GM19372 (cell line): Measurements from ENCODE around the gene STARD3.

Source experiments
- ATAC-seq: cut with Tn5 transposase; IDR thresholded peaks from one replicate; pipeline ENCODE4 v1.9.1; 2021; ENCODE audit warnings: mild to moderate bottlenecking, low read depth, moderate library complexity; ENCODE audit not compliant: unreplicated experiment

The STARD3 gene

DNA sequence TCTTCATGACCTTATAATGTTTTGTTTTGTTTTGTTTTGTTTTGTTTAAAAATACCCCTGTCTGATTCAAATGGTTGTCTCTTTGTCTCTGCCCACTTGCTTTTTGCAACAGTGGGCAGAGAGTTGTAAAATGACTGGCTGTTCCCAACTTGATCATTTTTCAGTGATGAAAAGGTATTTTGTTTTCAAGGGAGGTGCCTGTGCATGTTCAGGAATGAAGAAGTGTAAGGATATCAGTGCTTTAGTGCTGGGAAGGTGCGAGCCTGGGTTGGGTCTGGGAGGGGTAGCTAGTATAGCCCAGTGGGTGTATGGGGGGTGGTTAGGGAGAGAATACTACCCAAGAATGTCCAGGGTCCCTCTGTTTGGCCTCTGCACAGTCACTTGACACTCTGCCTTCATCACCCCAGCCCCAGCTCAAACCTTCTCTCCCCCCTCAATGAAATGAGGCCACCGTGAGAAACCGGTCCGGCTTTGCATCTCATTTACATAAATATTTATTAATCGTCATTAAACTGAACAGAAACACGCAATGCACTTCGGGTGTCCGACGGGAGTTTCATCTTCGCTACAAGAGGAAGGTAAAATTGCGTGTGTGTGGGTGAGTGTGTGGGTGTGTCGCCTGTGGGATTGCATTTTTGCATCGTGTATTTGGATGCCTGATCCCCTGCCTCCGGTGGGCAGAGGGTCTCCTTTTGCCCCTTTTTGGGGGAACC, 33.5 kb upstream of the STARD3 start:
- no peak for ATAC-seq

- no peak for ATAC-seq
These were observed 31.9 kb upstream of the STARD3 start for GRCh38 chr17:39604911-39605491.

- ATAC-seq: no peak
These were observed 31.2 kb upstream of the STARD3 start for GRCh38 chr17:39605492-39606433.

DNA sequence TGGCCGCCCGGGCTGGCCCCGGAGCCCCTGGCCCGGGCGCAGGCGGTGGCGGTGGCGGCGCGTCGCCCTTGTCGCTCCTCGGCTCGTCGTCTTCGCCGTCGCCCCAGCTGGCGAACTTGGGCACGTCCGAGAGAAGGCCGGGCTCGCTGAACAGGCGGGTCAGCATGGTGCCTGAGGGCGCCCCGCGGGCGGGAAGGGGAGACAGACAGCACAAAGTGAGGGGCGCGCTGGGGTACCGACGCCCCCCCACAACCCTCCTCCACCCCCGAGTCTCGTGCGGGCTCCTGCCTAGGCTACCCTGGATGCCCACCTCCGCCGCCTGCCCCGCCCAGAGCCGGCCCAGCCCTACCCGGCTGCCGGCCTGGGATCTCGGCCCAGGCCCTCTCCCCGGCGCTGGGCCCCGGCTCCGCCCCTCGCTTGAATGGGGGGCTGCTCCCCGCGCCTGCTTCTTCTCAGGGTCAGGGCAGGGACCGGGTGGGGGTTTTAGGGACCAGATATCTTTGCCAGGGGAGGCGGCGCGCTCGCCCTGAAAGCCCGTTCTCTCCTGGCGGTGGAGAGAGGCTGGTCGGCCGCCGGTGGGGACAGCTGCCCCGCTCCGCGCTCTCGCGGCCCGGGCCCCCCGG, 30.4 kb upstream of the STARD3 start:
- no peak for ATAC-seq

DNA sequence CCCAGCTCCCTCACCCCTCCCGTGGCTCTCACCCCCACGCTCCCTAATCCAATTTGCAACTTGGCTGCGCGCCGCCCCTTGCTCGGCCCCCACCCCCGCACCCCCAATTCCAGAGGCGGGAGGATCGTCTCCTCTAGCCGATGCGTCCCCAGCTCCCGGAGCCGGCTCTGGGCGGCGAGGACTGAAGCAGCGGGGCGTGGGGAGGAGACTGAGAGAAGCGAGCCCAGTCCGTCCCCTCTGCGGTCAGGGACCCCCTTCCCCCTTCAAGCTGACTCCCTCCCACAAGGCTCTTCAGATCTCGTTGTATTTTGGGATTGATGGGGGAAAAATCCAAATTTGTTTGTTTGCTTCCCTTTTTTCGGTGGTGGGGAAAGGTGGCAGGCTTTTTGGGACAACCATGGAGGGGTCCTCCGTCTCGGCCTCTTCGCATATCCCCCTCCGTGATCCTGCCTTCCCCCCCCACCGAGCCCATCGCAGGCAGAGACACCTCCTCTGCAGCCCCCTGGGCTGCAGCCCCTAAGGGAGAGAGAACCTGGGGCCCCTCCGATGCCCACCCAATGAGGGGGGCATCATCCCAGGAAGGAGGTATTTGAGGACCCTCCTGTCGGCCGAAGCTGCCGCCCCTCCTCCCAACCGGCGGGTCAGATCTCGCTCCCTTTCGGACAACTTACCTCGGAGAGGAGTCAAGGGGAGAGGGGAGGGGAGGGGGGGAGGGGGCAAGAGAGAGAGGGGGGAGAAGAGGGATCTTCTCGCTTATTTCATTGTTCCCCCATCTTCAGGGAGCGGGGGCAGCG, 29.7 kb upstream of the STARD3 start:
- no peak for ATAC-seq

DNA sequence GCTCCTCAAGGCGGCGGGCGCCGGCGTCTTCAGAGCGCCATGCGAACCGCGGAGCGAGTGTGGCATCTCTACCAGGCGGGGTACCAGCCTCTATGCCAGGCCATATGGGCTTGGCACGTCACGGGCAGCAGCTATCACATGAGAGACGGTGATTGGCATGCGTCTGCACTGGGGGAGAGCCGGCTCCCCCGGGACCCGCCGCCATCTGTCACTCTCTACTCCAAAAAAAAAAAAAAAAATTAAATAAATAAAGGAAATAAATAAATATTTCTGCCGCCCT, 29.2 kb upstream of the STARD3 start, which contains the start of gene NEUROD2:
Gene NEUROD2 (minus strand): TSS at position 70 of the 280 bp plus-strand sequence. CDS start 1,321 bp downstream, outside the sequence.
- ATAC-seq: no peak

DNA sequence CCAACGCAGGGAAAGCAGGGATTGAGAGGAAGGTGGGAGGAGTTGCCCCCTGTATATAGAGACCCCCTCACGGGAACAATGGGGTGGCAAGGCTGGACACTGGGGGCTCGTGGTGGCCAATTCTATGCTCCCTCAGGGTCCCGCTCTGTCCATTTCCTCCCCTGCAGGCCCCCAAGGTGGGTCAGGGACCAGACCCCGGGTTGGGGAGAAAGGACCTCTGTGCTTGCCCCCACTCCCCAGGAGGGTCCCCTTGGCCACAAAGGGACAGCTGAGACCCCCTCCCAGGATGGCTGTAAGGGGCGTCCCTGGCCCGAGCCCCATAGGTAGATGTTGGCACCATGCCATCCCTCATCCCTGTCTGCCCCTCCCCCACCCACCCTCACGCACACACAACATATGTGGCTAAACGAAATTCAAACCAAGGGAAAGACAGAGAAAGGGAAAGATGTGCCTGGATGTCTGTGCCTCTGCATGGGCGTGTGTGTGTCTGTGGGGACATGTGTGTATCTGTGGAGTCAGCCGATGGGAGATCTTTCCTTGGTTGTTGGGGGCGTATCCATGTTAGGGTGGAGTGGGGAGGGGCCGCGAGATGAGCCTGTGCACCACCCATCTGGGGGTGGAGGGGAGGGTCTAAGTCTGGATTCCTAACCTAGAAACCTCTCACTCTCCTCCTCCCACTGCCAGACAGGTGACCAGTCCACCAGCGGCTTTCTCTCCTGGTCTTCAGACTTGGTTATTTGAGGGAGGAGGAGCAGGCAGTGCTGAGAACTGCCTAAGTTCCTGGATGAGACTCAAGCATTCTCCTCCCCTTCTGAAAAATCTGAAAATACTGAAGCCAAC, 28.6 kb upstream of the STARD3 start:
- ATAC-seq: no peak

DNA sequence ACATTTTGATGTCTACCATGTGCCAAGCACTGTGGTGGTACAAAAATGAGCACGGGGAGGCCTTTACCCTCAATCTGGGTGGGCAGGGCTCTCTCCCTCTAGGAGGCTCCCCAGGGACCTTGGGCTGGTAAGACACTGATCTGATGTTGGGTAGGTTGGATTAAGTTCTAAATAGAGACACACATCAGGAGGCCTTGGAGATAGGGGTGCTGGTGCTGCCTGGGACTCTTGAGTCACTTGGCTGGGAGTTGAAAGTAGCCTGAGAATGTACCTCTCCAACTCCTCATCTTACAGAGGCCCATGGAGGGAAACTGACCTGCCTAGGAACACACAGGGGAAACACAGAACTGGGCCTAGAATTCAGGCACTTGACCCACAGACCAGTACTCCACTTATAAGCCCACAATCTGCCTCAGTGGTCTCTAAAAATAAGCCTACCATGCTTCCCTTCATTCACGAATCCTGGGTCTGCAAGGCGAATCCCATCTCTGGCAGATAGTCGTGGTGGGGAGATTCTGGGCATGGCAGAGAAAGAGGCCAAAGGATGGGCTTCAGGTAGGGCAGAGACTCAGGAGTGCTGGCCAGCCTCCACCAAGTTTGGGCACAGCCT, 27.4 kb upstream of the STARD3 start:
- no peak for ATAC-seq

DNA sequence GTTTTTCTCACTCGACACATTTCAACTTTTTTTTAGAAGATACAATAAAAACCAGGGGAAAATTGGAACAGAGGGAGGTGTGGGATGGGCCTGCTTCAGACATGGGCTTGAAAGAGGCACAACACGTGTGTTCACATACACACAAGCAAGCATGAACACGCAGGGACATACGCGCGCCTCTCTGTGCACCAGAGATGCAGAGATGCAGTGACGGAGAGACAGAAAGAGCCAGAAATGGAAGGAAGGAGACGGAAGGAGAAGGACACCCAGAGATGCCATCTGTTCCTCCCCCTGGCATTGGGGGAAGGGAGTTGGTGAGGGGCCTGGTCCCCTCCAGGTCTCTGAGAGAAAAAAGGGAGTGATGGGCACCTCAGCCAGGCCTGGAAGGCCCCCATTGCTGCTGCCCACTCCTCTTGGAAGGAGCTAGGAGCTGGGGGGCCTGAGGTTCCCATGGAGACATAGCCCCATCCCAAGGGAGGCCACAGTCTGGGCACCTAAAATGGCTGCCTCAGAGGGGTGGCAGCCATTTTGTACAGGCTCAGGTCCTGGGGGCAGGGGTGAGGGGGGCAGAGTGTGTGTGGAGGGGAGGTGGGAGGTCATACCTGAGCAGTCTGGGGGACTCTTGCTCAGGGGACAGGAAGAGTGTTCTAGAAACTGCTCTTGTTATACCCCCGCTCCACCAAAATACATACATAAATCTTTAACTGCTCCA, 25.4 kb upstream of the STARD3 start:
- ATAC-seq: no peak

DNA sequence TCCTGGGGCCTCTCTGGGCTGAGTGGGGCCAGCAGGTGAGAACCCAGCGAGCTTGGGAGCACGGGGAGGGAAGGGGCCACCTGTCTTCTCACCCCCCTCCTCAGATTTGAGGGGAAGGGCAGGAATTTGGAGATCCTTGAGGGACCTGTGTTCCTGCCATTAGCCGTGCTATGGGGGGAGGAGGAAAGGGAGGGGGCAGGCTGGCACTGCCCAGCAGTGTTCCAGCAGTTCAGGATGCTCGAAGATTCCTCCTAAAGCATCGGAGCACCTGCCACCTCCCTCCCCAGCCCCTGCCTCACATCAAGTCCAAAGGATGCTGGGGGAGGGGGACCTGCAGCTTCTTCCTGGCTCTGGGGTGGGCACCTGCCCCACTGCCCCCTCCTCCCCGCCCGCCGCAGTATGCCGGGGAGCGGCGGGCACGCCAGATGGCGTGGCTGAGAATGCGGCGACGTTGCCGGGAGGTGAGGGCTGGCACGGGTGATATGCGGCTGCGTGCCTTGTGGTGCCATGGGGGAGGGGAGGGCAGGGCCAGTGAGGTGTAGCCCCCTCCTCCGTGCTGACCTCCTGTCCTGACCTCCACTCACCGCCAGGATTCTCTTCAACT, 24.6 kb upstream of the STARD3 start:
- no peak for ATAC-seq

- no peak for ATAC-seq
These were observed 23.9 kb upstream of the STARD3 start for GRCh38 chr17:39612935-39613464.

DNA sequence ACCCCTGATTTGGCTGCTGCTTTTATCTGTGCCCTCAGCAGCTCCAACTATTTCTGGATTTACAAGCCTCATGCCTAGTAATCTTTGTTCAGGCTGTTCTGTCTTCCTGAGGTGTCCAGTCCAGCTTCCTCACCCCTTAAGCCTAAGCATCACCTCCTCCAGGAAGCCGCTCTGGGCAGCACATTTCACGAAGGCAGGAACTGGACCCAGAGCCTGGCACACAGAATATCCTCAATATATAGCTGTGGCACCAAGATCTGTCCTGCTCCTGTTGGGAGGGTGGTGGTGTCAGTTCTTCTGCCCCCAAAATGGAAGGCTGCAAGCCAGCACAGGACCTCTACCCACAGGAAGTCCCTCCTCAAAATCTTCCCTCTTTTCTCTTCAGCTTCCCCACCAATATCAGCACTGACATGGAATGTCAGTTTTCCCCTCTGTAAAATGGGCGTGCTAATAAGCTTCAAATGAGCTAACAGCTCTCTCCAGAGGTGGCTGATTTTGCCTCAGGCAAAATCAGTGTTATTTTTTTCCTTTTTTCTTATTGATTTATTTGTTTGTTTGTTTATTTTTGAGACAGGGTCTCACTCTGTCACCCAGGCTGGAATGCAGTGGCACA, 22.3 kb upstream of the STARD3 start:
- no peak for ATAC-seq

- ATAC-seq: no peak
These were observed 21.5 kb upstream of the STARD3 start for GRCh38 chr17:39615434-39615833.

- ATAC-seq: no peak
These were observed 19.9 kb upstream of the STARD3 start for GRCh38 chr17:39617100-39617445.

DNA sequence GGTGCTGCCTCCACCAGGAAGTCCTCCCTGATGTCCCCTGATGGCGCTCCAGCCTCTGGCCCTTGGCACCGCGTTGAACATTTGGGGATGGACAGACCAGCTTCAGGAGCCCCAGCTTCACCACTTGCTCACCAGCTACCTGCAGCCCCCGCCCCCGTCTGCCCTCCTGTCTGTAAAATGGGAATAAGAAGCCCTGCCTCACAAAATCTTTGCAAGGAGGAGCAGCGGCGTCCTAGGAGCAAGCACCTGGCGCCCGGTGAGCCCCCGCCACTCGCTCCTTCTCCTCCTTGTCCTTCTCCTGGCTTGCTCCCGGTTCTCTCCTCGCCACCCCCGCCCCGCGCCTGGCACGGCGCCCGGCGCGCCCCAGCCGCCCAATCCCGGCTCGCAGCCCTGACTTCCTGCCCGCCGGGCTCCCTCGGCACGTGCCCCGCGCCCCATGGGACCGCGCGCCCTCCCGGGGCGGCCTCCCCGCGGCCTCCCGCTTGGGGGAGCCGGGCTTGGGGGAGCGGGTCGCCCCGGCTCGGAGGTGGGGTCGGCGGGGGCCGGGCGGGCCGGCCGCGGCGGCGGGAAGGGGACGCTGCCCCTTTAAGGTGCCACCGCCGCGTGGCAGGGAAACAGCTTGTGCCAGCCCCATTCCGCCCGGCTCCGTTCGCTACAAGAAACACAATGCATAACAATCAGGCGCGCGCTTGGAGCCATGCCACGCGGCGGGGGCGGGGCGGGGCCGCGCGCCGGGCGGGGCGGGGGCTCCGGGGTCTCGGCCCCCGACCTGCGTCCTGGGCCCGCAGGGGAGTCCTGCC, 19.3 kb upstream of the STARD3 start:
- ATAC-seq: no peak

GRCh38 chr17:39618246-39618913, 18.6 kb upstream of the STARD3 start:
- no peak for ATAC-seq
